NCI-H446 treated with DMSO at 0.1 percent for 48 hours (cell line): ENCODE data around the gene MMEL1.

ENCODE experiments used
- DNase-seq: peaks from one replicate; lab custom pipeline; 2025; lab: John Stamatoyannopoulos, UW

Gene MMEL1

DNA sequence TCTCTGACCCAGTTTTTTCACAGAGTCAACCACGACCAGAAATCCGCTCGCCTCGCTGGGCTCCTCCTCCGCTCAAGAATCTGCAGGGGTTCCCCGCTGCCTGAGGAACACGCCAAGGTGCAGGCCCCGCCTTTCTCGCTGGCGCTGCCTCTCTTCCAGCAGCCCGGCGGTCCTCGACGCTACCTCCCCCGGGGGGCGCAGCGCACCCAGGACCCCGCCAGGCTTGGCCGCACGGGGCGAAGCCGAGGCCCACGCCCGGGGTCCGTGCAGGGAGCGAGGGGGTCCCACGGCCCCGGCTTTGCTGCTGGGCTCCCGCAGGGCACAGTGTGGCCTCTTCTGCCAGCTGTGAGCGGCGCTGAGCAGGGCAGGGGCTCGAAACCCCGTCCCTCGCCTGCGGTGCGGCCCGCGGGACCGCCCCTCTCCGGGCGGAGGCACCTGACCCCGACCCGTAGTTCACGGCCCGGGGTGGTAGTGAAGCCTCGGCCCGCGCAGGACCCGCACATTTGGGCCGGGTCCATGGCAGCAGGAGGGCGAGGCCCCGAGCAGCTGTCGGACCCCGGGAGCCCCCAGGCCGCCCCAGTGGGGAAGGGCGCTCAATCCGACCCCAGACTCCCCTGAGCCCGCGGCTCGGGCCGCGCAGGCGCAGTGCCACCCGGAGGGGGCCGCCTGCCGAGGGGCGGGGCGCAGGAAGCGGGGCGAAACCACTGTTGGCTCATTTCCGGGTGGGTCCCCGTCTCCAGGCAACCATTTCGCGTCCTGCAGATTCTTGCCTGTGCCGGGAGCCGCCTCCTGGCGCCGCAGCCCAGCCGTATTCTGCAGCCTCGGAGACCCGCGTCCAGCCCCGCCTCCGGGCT is 10.0 kb upstream of the MMEL1 start:
- peak; percentile 64 for DNase-seq

DNA sequence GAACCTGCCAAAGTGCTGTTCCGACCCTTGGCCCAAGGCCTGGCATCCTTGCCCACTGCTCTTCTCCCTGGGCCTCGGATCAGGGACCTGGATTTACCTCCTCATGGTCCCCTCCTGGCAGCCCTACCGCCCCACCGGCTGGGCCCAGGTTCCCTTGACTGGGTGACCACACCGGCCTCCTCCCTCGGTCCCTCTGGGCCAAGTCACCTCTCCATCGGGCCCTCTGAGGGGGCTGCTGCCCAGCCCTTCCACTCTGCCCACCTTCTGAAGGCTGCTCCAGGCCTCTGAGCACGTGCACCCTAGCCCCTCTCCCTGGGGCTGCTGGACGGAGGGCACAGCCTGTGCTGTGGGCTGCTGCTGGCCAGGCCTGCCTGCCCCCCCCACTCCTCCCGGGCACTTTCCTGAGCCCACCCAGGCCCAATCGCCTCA is 9.3 kb upstream of the MMEL1 start:
- DNase-seq: no peak

GRCh38 chr1:2641381-2642130 is 8.7 kb upstream of the MMEL1 start:
- no peak for DNase-seq

GRCh38 chr1:2640626-2641025 is 7.8 kb upstream of the MMEL1 start:
- no peak for DNase-seq

- no peak for DNase-seq
These were observed 7.0 kb upstream of the MMEL1 start for GRCh38 chr1:2639607-2640521.

- DNase-seq: no peak
These were observed 6.4 kb upstream of the MMEL1 start for GRCh38 chr1:2639203-2639602.

DNA sequence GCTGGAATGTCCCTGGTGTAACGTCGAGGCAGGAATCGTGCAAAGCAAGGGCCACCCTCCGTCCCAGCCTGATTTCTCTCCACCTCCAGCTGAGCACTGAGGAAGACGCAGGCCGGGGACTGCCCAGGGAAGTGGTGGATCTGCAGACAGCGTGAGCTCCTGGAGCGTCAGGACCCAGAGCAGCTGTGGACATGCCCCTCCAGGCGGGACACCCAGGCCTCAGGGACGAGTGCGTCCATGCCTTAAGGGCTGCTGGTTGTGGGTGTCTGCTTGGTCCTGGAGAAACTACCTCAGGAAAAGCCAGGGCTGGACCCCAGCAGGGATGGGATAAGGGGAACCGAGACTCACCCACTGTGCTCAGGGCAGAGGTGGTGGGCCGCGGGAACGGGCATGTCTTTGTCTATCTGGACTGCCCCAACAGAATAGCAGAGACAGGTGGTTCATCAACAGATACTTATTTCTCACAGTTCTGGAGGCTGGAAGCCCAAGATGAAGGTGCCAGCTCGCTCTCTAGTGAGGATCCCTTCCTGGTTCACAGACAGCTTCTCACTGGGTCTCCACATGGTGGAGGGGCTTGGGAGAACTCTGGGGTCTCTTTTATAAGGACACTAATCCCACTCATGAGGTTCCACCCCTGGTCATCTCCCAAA is 5.8 kb upstream of the MMEL1 start:
- no peak for DNase-seq

GRCh38 chr1:2637442-2638145 is 4.8 kb upstream of the MMEL1 start:
- no peak for DNase-seq

DNA sequence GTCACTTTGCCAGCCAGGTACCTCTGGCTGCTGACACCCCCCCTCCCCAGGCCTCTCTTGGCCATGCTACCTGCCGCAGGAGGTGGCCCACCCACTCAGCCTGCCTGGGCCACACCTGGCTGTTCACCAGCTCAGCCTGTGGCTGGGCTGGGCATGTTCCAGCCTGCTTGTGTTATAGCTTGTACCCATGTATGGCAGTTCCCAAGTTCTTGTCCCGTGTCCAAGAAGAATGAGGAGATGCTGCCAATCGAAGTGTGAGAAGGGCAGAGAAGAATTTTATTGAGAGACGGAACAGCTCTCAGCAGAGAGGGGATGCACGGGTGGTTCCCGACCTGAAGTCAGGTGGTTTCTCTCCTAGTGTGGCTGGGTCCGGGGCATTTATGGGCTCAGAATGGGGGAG is 3.9 kb upstream of the MMEL1 start:
- DNase-seq: no peak

- DNase-seq: no peak
These were observed 2.7 kb upstream of the MMEL1 start for GRCh38 chr1:2635361-2636010.

GRCh38 chr1:2633936-2634491 is 1.2 kb upstream of the MMEL1 start:
- no peak for DNase-seq

- no peak for DNase-seq
These were observed 635 bp upstream of the MMEL1 start for GRCh38 chr1:2633366-2633935.

GRCh38 chr1:2632051-2632430 is 775 bp downstream of the MMEL1 start:
- DNase-seq: no peak

DNA sequence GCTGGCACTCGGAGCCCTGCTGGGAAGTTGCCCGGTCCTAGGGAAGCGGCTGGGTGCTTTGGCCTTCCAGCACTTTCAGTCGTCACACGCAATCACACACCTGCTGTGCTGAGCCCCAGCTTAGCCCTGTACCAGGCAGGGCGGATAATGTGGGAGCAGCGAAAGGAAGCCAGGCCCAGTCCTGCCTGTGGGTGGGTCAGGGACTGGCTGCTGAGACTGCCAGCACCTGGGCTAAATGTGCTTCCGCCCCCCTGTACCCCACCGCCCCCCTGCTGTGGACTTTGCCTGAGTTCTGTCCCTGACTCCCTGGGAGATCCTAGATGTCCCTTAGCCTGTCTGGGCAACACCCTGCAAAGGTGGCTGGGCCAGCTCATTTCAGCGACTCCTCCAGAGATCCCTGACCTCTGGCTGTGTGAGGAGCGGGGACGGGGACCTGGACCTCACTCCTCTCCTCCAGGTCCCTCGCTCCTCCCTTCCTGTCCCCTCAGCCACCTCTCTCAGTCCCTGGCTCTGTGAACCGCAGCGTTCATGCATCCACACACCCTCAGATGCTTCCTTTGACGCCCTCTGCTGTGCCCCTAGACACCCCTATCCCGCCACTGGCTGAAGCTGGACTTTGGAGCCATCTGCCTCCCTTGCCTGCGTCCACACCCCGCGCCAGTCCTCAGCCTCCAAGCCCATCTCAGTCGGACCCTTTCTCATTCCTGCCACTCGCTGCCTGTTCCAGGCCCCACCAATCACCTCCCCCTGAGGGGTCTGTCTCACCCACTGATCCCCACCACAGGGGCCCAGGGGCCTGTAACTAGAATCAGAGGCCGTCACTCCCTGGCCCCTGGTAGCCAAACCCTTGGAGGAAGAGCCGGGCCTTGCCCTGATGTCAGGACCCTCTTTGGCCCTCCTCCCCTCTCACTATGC is 1.4 kb downstream of the MMEL1 start:
- no peak for DNase-seq

DNA sequence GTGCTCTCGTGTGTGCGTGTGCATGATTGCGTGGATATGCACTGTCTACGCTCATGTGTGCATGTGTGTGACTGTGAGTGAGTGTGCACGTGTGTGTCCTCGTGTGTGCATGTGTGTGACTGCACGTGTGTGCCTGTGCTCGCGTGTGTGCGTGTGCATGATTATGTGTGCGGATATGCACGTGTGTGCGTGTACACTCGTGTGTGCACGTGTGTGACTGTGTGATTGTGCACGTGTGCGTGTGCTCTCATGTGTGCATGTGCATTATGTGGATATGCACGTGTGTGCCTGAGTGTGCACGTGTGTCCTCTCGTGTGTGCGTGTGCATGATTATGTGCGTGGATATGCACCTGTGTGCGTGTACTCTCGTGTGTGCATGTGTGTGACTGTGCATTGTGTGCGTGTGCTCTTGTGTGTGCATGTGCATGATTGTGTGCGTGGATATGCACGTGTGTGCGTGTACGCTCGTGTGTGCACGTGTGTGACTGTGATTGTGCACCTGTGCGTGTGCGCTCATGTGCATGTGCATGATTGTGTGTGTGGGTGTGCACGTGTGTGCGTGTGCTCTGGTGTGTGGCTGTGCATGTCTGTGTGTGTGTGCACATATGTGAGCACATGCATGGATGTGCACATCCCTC is 2.2 kb downstream of the MMEL1 start:
- no peak for DNase-seq

GRCh38 chr1:2629627-2630497 is 3.0 kb downstream of the MMEL1 start:
- DNase-seq: no peak

- DNase-seq: no peak
These were observed 3.7 kb downstream of the MMEL1 start for GRCh38 chr1:2628933-2629626.
